HTERT RPE-1 (cell line): ENCODE measurements around the gene S100PBP.

Source experiments
- in situ Hi-C: fragments of 300-500 bp; cut with MboI; formaldehyde crosslinking; loops from 4 replicates; pipeline ENCODE4 v1.14.3; 2020; ENCODE audit warnings: low sequenced_read_pairs

The S100PBP gene

GRCh38 chr1:32885676-32886003 is 68.2 kb downstream of the S100PBP start:
- in situ Hi-C loops: no loop called here

- in situ Hi-C loops: no loop called here
These were observed 68.8 kb downstream of the S100PBP start, which contains the start of gene HPCA for GRCh38 chr1:32886004-32886827. HPCA (plus strand) TSS chr1:32886491; CDS start chr1:32888899, 2,408 bp downstream.

- in situ Hi-C loops: no loop called here
These were observed 69.5 kb downstream of the S100PBP start for GRCh38 chr1:32886828-32887414.

GRCh38 chr1:32887623-32888022 is 70.2 kb downstream of the S100PBP start:
- in situ Hi-C loops: no loop called here

- in situ Hi-C loops: no loop called here
These were observed 70.7 kb downstream of the S100PBP start for GRCh38 chr1:32888134-32888533.

- in situ Hi-C loops: no loop called here
These were observed 71.4 kb downstream of the S100PBP start for GRCh38 chr1:32888677-32889420.

GRCh38 chr1:32889731-32890278 is 72.4 kb downstream of the S100PBP start:
- in situ Hi-C loops: no loop called here

GRCh38 chr1:32890516-32891240 is 73.2 kb downstream of the S100PBP start:
- in situ Hi-C loops: no loop called here

- in situ Hi-C loops: no loop called here
These were observed 73.8 kb downstream of the S100PBP start for GRCh38 chr1:32891241-32891570.

- in situ Hi-C loops: no loop called here
These were observed 74.2 kb downstream of the S100PBP start for GRCh38 chr1:32891630-32892029.

- in situ Hi-C loops: no loop called here
These were observed 75.1 kb downstream of the S100PBP start for GRCh38 chr1:32892368-32893197.

GRCh38 chr1:32893198-32894018 is 76.0 kb downstream of the S100PBP start:
- in situ Hi-C loops: no loop called here

GRCh38 chr1:32894019-32894600 is 76.7 kb downstream of the S100PBP start:
- in situ Hi-C loops: no loop called here

GRCh38 chr1:32894681-32895080 is 77.2 kb downstream of the S100PBP start:
- in situ Hi-C loops: no loop called here

- in situ Hi-C loops: no loop called here
These were observed 78.1 kb downstream of the S100PBP start for GRCh38 chr1:32895325-32896215.

GRCh38 chr1:32896451-32896850 is 79.0 kb downstream of the S100PBP start:
- in situ Hi-C loops: no loop called here

GRCh38 chr1:32897082-32898049 is 79.9 kb downstream of the S100PBP start:
- in situ Hi-C loops: no loop called here
